ENCODE data around the gene RABEPK.
"Not testable (repeated sequence)": the region's sequence is repeated elsewhere in the genome, so short reads cannot be mapped to it uniquely, and the experiment has no call there.

RABEPK gene

DNA sequence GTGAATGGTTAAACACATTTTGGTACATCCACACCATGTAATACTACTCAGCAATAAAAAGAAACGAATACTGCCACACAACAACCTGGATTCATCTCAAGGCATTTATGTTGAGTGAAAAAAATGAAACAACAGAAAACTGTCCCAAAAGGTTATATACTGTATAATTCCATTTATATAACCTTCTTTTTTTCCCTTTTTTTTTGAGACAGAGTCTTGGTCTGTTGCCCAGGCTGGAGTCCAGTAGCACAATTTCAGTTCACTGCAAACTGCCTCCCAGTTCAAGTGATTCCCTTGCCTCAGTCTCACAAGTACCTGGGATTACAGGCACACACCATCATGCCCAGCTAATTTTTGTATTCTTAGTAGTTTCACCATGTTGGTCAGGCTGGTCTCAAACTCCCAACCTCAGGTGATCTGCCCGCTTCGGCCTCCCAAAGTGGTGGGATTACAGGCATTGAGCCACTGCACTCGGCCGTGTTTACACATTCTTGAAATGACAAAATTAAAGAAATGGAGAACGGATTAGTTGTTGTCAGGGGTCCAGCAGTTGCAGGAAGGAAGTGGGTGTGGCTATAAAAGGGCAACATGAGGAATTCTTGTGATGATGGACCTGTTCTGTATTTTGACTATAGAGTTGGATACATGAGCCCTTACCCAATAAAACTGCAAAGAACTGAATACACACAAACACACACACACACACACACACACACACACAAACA lies 28.1 kb upstream of the RABEPK start:
- H3K9me3 ChIP-seq (ENCODE audit: control insufficient read depth in 1 of 2, low read length in 2 of 2), result no peaks in the 10 kb centered on the region
- no peak overlapping the region for H3K9ac ChIP-seq (ENCODE audit: low read depth in 1 of 2, low read length in 2 of 2)
- peaks cover 7 to 19% of the 10 kb centered on the region in 2 donors for H3K36me3 ChIP-seq (ENCODE audit: control insufficient read depth in 1 of 2, insufficient read depth in 2 of 2, low read length in 2 of 2)
- peaks cover 0 to 4% of the 10 kb centered on the region in 2 donors for H3K4me1 ChIP-seq (ENCODE audit: control insufficient read depth in 1 of 2, insufficient read depth in 2 of 2, low read length in 2 of 2)
- no peak overlapping the region for H3K27ac ChIP-seq (ENCODE audit: low read depth, low read length)
- no peaks in the 10 kb centered on the region for H3K27me3 ChIP-seq (ENCODE audit: control insufficient read depth in 1 of 2, insufficient read depth in 2 of 2, low read length in 2 of 2)
- H3K4me3 ChIP-seq (ENCODE audit: low read depth in 1 of 2, low read length in 2 of 2), result no peak overlapping the region

DNA sequence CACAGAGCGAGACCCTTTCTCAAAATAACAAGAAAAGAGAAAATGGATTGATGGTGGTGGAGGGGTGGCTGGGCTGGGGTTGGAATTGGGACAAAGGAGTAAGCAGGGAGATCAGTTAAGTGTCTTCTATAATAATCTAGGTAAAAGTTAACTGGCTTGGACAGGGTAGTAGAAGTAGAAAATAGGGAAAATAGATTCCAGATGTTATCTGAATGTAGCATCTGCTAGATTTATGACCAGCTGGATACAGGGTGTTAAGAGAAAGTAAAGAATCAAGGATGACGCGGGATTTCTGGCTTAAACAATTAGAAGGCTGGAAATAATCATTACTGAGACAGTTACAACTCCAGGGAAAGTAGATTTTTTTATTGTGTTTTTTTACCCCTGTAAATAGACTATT lies 23.7 kb upstream of the RABEPK start:
- H3K27me3 ChIP-seq (ENCODE audit: control insufficient read depth in 1 of 2, insufficient read depth in 2 of 2, low read length in 2 of 2), result no peaks in the 10 kb centered on the region
- H3K9me3 ChIP-seq (ENCODE audit: control insufficient read depth in 1 of 2, low read length in 2 of 2), result no peaks in the 10 kb centered on the region
- H3K4me1 ChIP-seq (ENCODE audit: control insufficient read depth in 1 of 2, insufficient read depth in 2 of 2, low read length in 2 of 2), result peaks cover 0 to 4% of the 10 kb centered on the region in 2 donors
- no peak overlapping the region for H3K9ac ChIP-seq (ENCODE audit: low read depth in 1 of 2, low read length in 2 of 2)
- H3K4me3 ChIP-seq (ENCODE audit: low read depth in 1 of 2, low read length in 2 of 2), result no peak overlapping the region
- H3K27ac ChIP-seq (ENCODE audit: low read depth, low read length), result no peak overlapping the region
- no peaks in the 10 kb centered on the region for H3K36me3 ChIP-seq (ENCODE audit: control insufficient read depth in 1 of 2, insufficient read depth in 2 of 2, low read length in 2 of 2)

DNA sequence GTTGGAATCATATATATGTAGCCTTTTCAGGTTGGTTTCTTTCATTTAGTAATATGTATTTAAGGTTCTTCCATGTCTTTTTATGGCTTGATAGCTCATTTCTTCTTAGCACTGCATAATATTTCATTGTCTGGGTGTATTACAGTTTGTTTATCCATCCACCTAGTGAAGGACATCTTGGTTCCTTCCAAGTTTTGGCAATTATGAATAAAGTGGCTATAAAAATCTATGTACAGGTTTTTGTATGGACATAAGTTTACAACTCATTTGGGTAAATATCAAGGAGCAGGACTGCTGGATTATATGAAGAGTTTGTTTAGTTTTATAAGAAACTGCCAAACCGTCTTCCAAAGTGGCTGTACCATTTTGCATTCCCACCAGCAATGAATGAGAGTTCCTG lies 22.5 kb upstream of the RABEPK start:
- Histone ChIP-seq H3K9ac (ENCODE audit: low read depth in 1 of 2, low read length in 2 of 2) (no peak overlapping the region), H3K27me3 (ENCODE audit: control insufficient read depth in 1 of 2, insufficient read depth in 2 of 2, low read length in 2 of 2) (no peaks in the 10 kb centered on the region), H3K27ac (ENCODE audit: low read depth, low read length) (no peak overlapping the region), H3K9me3 (ENCODE audit: control insufficient read depth in 1 of 2, low read length in 2 of 2) (no peaks in the 10 kb centered on the region), H3K36me3 (ENCODE audit: control insufficient read depth in 1 of 2, insufficient read depth in 2 of 2, low read length in 2 of 2) (no peaks in the 10 kb centered on the region), H3K4me3 (ENCODE audit: low read depth in 1 of 2, low read length in 2 of 2) (no peak overlapping the region), H3K4me1 (ENCODE audit: control insufficient read depth in 1 of 2, insufficient read depth in 2 of 2, low read length in 2 of 2) (peaks cover 0 to under 1% of the 10 kb centered on the region in 2 donors)

DNA sequence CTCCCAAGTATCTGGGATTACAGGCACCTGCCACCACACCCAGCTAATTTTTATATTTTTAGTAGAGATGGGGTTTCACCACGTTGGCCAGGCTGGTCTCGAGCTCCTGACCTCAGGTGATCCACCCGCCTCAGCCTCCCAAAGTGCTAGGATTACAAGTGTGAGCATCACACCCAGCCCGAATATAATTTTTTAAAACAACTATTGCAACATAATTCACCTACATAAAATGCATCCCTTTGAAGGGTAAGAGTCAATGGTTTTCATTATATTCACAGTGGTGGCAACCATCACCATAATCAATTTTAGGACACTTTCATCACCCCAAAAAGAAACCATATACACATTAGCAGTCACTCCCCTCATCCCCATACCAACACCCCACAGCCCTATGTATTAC lies 20.6 kb upstream of the RABEPK start:
- not testable (repeated sequence) for H3K9me3 ChIP-seq (ENCODE audit: control insufficient read depth in 1 of 2, low read length in 2 of 2); H3K9ac ChIP-seq (ENCODE audit: low read depth in 1 of 2, low read length in 2 of 2); H3K27ac ChIP-seq (ENCODE audit: low read depth, low read length); H3K4me3 ChIP-seq (ENCODE audit: low read depth in 1 of 2, low read length in 2 of 2); H3K27me3 ChIP-seq (ENCODE audit: control insufficient read depth in 1 of 2, insufficient read depth in 2 of 2, low read length in 2 of 2); H3K36me3 ChIP-seq (ENCODE audit: control insufficient read depth in 1 of 2, insufficient read depth in 2 of 2, low read length in 2 of 2)
- H3K4me1 ChIP-seq (ENCODE audit: control insufficient read depth in 1 of 2, insufficient read depth in 2 of 2, low read length in 2 of 2), result peaks cover 4 to 11% of the 10 kb centered on the region in 2 donors

DNA sequence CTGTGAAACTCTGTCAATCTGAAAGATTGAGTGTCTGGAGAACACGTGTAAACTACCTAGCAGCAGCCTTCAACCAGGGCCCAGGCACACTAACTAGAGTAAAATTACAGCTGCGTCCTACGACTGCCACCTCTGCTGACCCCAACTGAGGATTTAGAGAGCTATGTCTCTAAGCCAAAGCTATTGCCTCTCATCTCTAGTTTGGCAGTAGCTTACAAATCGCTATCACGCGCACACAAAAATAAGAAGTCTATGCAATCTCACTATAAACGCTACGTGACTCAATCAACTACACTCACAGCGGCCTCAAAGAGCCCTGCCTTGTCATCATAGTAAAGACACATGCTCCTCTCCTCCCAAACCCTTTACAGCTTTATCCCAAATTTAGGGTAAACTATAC lies 19.5 kb upstream of the RABEPK start:
- no peak overlapping the region for H3K9ac ChIP-seq (ENCODE audit: low read depth in 1 of 2, low read length in 2 of 2)
- no peak overlapping the region for H3K27ac ChIP-seq (ENCODE audit: low read depth, low read length)
- no peak overlapping the region for H3K4me3 ChIP-seq (ENCODE audit: low read depth in 1 of 2, low read length in 2 of 2)
- peaks cover 4 to 11% of the 10 kb centered on the region in 2 donors for H3K4me1 ChIP-seq (ENCODE audit: control insufficient read depth in 1 of 2, insufficient read depth in 2 of 2, low read length in 2 of 2)
- H3K9me3 ChIP-seq (ENCODE audit: control insufficient read depth in 1 of 2, low read length in 2 of 2), result no peaks in the 10 kb centered on the region
- no peaks in the 10 kb centered on the region for H3K36me3 ChIP-seq (ENCODE audit: control insufficient read depth in 1 of 2, insufficient read depth in 2 of 2, low read length in 2 of 2)
- H3K27me3 ChIP-seq (ENCODE audit: control insufficient read depth in 1 of 2, insufficient read depth in 2 of 2, low read length in 2 of 2), result no peaks in the 10 kb centered on the region

DNA sequence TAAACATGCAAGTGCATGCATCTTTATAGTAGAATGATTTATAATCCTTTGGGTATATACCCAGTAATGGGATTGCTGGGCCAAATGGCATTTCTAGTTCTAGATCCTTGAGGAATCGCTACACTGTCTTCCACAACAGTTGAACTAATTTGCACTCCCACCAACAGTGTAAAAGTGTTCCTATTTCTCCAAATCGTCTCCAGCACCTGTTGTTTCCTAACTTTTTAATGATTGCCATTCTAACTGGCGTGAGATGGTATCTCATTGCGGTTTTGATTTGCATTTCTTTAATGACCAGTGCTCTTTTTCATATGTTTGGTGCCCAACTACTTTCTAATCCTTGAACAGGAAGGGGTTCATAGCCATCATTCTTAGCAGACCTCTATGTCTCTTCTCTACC lies 18.6 kb upstream of the RABEPK start:
- H3K36me3 ChIP-seq (ENCODE audit: control insufficient read depth in 1 of 2, insufficient read depth in 2 of 2, low read length in 2 of 2); H3K9ac ChIP-seq (ENCODE audit: low read depth in 1 of 2, low read length in 2 of 2); H3K9me3 ChIP-seq (ENCODE audit: control insufficient read depth in 1 of 2, low read length in 2 of 2); H3K4me3 ChIP-seq (ENCODE audit: low read depth in 1 of 2, low read length in 2 of 2); H3K27ac ChIP-seq (ENCODE audit: low read depth, low read length); H3K27me3 ChIP-seq (ENCODE audit: control insufficient read depth in 1 of 2, insufficient read depth in 2 of 2, low read length in 2 of 2): not testable (repeated sequence)
- peaks cover 4 to 11% of the 10 kb centered on the region in 2 donors for H3K4me1 ChIP-seq (ENCODE audit: control insufficient read depth in 1 of 2, insufficient read depth in 2 of 2, low read length in 2 of 2)

DNA sequence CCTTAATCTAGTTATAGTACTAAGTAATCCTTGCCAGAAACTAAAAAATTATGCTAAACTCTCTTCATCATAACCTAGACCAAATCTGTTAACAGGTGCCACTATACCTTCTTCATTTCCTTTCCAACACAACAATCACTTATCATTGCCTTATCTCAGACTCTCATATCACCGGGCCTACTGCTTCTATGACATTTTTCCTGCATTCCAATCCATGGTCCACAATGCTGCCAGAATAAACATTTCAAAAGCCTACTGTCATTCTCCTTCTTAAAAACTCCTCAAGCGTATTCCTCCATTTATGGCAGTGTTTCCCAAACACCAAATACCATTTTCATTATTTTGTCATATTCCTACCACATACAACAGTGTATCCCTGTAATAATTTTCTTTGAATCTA lies 17.3 kb upstream of the RABEPK start:
- no peaks in the 10 kb centered on the region for H3K9me3 ChIP-seq (ENCODE audit: control insufficient read depth in 1 of 2, low read length in 2 of 2)
- no peaks in the 10 kb centered on the region for H3K27me3 ChIP-seq (ENCODE audit: control insufficient read depth in 1 of 2, insufficient read depth in 2 of 2, low read length in 2 of 2)
- H3K27ac ChIP-seq (ENCODE audit: low read depth, low read length), result no peak overlapping the region
- H3K4me1 ChIP-seq (ENCODE audit: control insufficient read depth in 1 of 2, insufficient read depth in 2 of 2, low read length in 2 of 2), result peaks cover 7 to 18% of the 10 kb centered on the region in 2 donors
- no peak overlapping the region for H3K9ac ChIP-seq (ENCODE audit: low read depth in 1 of 2, low read length in 2 of 2)
- no peaks in the 10 kb centered on the region for H3K36me3 ChIP-seq (ENCODE audit: control insufficient read depth in 1 of 2, insufficient read depth in 2 of 2, low read length in 2 of 2)
- H3K4me3 ChIP-seq (ENCODE audit: low read depth in 1 of 2, low read length in 2 of 2), result no peak overlapping the region

DNA sequence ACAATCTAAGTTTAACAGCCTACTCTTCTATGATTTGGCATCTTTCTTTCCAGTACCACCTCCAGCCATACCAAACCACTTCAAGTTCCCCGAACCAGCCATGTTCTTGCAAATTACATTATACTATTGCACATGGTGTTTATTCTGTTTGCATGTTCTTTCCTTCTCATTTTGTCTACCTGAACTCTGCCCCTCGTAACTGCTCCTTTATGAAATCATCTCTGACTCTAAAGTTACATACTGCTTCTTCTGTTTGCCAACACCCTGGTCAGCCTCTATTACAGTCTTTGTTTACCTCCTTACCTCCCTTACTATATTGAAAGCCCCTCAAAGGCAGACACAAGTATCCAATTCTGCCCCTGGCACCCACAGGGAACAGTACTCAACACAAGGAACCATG lies 16.8 kb upstream of the RABEPK start:
- Histone ChIP-seq H3K4me1 (ENCODE audit: control insufficient read depth in 1 of 2, insufficient read depth in 2 of 2, low read length in 2 of 2) (peaks cover 7 to 18% of the 10 kb centered on the region in 2 donors), H3K9ac (ENCODE audit: low read depth in 1 of 2, low read length in 2 of 2) (no peak overlapping the region), H3K4me3 (ENCODE audit: low read depth in 1 of 2, low read length in 2 of 2) (no peak overlapping the region), H3K36me3 (ENCODE audit: control insufficient read depth in 1 of 2, insufficient read depth in 2 of 2, low read length in 2 of 2) (no peaks in the 10 kb centered on the region), H3K27me3 (ENCODE audit: control insufficient read depth in 1 of 2, insufficient read depth in 2 of 2, low read length in 2 of 2) (no peaks in the 10 kb centered on the region), H3K27ac (ENCODE audit: low read depth, low read length) (no peak overlapping the region), H3K9me3 (ENCODE audit: control insufficient read depth in 1 of 2, low read length in 2 of 2) (no peaks in the 10 kb centered on the region)

DNA sequence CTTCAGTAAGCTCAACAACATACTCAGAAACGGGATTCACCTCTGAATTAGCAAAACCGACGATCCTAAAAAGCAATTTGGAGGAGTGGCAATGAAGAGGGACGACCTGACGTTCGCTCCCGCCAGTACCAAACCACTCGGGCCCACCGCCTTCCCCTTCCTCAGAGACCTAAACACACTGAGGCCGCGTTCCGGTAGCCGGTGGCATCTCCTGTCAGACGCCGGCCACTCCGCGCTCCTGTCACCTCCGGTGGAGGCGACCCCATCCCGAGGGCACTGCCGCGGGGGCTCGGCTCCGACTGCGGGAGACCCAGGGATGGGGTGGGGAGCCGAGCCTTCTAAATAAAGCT lies 11.4 kb upstream of the RABEPK start:
- peak overlapping the region; percentile 74 to 88 for H3K4me3 ChIP-seq (ENCODE audit: low read depth in 1 of 2, low read length in 2 of 2)
- no peaks in the 10 kb centered on the region for H3K9me3 ChIP-seq (ENCODE audit: control insufficient read depth in 1 of 2, low read length in 2 of 2)
- peak overlapping the region; percentile 82 for H3K27ac ChIP-seq (ENCODE audit: low read depth, low read length)
- H3K36me3 ChIP-seq (ENCODE audit: control insufficient read depth in 1 of 2, insufficient read depth in 2 of 2, low read length in 2 of 2), result no peaks in the 10 kb centered on the region
- no peaks in the 10 kb centered on the region for H3K27me3 ChIP-seq (ENCODE audit: control insufficient read depth in 1 of 2, insufficient read depth in 2 of 2, low read length in 2 of 2)
- peaks cover 7 to 9% of the 10 kb centered on the region in 2 donors for H3K4me1 ChIP-seq (ENCODE audit: control insufficient read depth in 1 of 2, insufficient read depth in 2 of 2, low read length in 2 of 2)
- peak overlapping the region; percentile 93 to 98 for H3K9ac ChIP-seq (ENCODE audit: low read depth in 1 of 2, low read length in 2 of 2)

DNA sequence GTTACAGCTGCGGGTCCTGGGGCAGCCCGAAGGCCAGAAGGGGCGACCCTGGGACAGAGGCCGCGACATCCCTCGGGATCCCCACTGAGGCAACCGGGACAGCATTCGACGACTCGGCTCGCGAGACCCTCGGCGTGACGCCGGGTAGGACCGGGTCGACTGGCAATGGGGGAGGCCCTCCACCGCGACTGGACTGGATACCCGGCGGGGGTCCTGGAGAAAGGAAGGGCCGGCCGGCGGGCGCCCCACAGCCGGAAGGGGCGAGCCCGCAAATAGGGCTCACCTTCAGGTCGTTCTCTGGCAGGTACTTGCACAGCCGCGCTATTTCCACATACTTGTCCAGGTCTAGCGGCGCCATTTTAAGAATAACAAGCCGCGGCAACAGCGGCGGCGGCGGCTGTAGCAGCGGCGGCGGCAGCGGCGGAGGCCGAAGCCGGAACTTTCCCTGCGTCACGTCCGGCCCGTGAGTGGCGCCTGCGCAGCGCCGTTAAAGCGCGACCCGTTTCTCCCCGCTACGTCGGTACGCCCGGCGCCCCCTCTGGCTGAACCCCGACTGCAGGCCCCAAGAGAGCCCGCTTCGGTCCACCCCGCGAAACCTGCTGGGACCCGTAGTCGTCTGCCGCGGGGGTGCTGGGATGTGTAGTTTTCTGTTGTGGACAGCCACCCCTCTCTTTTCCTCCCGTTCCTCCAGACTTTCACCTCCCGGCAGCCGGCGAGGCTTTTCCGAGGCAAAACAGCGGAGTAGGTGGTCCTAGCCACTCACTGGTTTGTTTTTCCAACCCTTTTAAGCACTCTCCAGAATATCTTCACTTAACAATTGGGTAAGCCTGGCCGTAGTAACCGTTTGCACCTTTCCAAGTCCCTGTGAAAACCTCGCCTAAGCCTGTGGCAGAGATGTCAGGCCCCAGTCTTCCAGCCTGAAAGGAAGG lies 10.7 kb upstream of the RABEPK start, which contains the start of gene PPP6C:
TSS of gene PPP6C (minus strand) at position 443 of the 929 bp plus-strand sequence. CDS start at position 358, 85 bp downstream.
- no peaks in the 10 kb centered on the region for H3K36me3 ChIP-seq (ENCODE audit: control insufficient read depth in 1 of 2, insufficient read depth in 2 of 2, low read length in 2 of 2)
- peak within 1 kb of the TSS; percentile 82 for H3K27ac ChIP-seq (ENCODE audit: low read depth, low read length)
- peaks cover 7 to 9% of the 10 kb centered on the region in 2 donors for H3K4me1 ChIP-seq (ENCODE audit: control insufficient read depth in 1 of 2, insufficient read depth in 2 of 2, low read length in 2 of 2)
- peak within 1 kb of the TSS; percentile 74 to 88 for H3K4me3 ChIP-seq (ENCODE audit: low read depth in 1 of 2, low read length in 2 of 2)
- no peaks in the 10 kb centered on the region for H3K27me3 ChIP-seq (ENCODE audit: control insufficient read depth in 1 of 2, insufficient read depth in 2 of 2, low read length in 2 of 2)
- no peaks in the 10 kb centered on the region for H3K9me3 ChIP-seq (ENCODE audit: control insufficient read depth in 1 of 2, low read length in 2 of 2)
- peak within 1 kb of the TSS; percentile 93 to 98 for H3K9ac ChIP-seq (ENCODE audit: low read depth in 1 of 2, low read length in 2 of 2)

Data from duodenal mucosa (tissue), 2 donors.